ENCODE data around the gene TRIM73. TPM values are rescaled to one million over a fixed set of nuclear protein-coding genes. Genes with fewer than 3 reads are reported as not detected.
"Not testable (repeated sequence)": the region's sequence is repeated elsewhere in the genome, so short reads cannot be mapped to it uniquely, and the experiment has no call there.

The TRIM73 gene
- total and polyA plus RNA-seq, 9 donors = 1.6 to 7.0 (median 3.7) TPM

GRCh38 chr7:75442465-75443111 lies 47.2 kb downstream of the TRIM73 start:
- peak; percentile 32 for DNase-seq
- peak overlapping the region; percentile 87 for H3K27ac ChIP-seq (ENCODE audit: low read length)
- peak overlapping the region; percentile 54 for H3K4me3 ChIP-seq (ENCODE audit: low read length)
- not testable (repeated sequence) for H3K27me3 ChIP-seq (ENCODE audit: control insufficient read depth, insufficient read depth, low read length); H3K9me3 ChIP-seq (replicated peaks; ENCODE audit: control insufficient read depth, low read depth, low read length); H3K4me1 ChIP-seq (ENCODE audit: control insufficient read depth, insufficient read depth, low read length)
- WGBS (ENCODE audit: insufficient coverage) = no CpG with 5 or more reads among the region's 76 CpGs
- H3K36me3 ChIP-seq (ENCODE audit: control insufficient read depth, insufficient read depth, low read length) = peaks cover 21% of the 10 kb centered on the region

GRCh38 chr7:75449946-75450345 lies 54.5 kb downstream of the TRIM73 start:
- not testable (repeated sequence) for H3K9me3 ChIP-seq (replicated peaks; ENCODE audit: control insufficient read depth, low read depth, low read length); H3K27ac ChIP-seq (ENCODE audit: low read length); H3K27me3 ChIP-seq (ENCODE audit: control insufficient read depth, insufficient read depth, low read length); H3K4me3 ChIP-seq (ENCODE audit: low read length); H3K4me1 ChIP-seq (ENCODE audit: control insufficient read depth, insufficient read depth, low read length); H3K36me3 ChIP-seq (ENCODE audit: control insufficient read depth, insufficient read depth, low read length); DNase-seq
- WGBS (ENCODE audit: insufficient coverage) = no CpG with 5 or more reads among the region's 5 CpGs

- not testable (repeated sequence) for H3K4me1 ChIP-seq (ENCODE audit: control insufficient read depth, insufficient read depth, low read length); H3K27ac ChIP-seq (ENCODE audit: low read length); H3K27me3 ChIP-seq (ENCODE audit: control insufficient read depth, insufficient read depth, low read length); H3K36me3 ChIP-seq (ENCODE audit: control insufficient read depth, insufficient read depth, low read length); H3K9me3 ChIP-seq (replicated peaks; ENCODE audit: control insufficient read depth, low read depth, low read length); DNase-seq; H3K4me3 ChIP-seq (ENCODE audit: low read length)
- WGBS (ENCODE audit: insufficient coverage) = no CpG with 5 or more reads among the region's 4 CpGs
Observed at GRCh38 chr7:75452494-75452955, 57.1 kb downstream of the TRIM73 start.

Other genes with a start within 250 kb of the TRIM73 start
- gene POM121C, start 90.7 kb downstream of the TRIM73 start, total RNA-seq = 12.5 TPM
- 10 to 100 TPM; 26.2 to 37.2 (median 31.8) TPM for gene POM121C, start 90.7 kb downstream of the TRIM73 start, polyA plus RNA-seq (ENCODE audit: insufficient read depth in 1 of 8, insufficient read length in 8 of 8, low replicate concordance in 1 of 8)
- 0.04 TPM for gene SPDYE5, start 96.7 kb downstream of the TRIM73 start, total RNA-seq
- 1 to 10 TPM in 7 of 8 donors, under 1 TPM in 1; 0.59 to 4.3 (median 1.6) TPM for gene SPDYE5, start 96.7 kb downstream of the TRIM73 start, polyA plus RNA-seq (ENCODE audit: insufficient read depth in 1 of 8, insufficient read length in 8 of 8, low replicate concordance in 1 of 8)